HepG2 (cell line): Measurements from ENCODE around the gene MRPL14. TPM values are rescaled to one million over a fixed set of nuclear protein-coding genes. Genes with fewer than 3 reads are reported as not detected.

Source experiments
- KAT2B ChIP-seq: fragments of 150-350 bp; IDR thresholded peaks from 2 replicates; pipeline ENCODE4 v1.6.1; 2014; ENCODE audit warnings: low read depth, low read length, borderline replicate concordance
- KDM3A ChIP-seq: IDR thresholded peaks from 2 replicates; pipeline ENCODE4 v1.6.1; 2018; ENCODE audit warnings: low read depth, missing compliant biosample characterization
- NR3C1 ChIP-seq: sonication (generic); formaldehyde crosslinking; IDR thresholded peaks from 2 replicates; pipeline ENCODE4 v1.4.0; 2020; ENCODE audit warnings: missing genetic modification reagents
- PCBP1 ChIP-seq: fragments of 200-400 bp; formaldehyde crosslinking; IDR thresholded peaks from 2 replicates; pipeline ENCODE4 v1.6.1; 2017; ENCODE audit warnings: mild to moderate bottlenecking, low read depth, low read length, borderline replicate concordance
- TBP ChIP-seq: sonication (generic); formaldehyde crosslinking; IDR thresholded peaks from 2 replicates; pipeline ENCODE4 v1.5.0; 2020; ENCODE audit warnings: missing genetic modification reagents
- ZNF260 ChIP-seq: sonication (generic); formaldehyde crosslinking; IDR thresholded peaks from 2 replicates; pipeline ENCODE4 v1.4.0; 2020; ENCODE audit warnings: missing genetic modification reagents, low read depth, mild to moderate bottlenecking, borderline replicate concordance
- ZSCAN25 ChIP-seq: sonication (generic); formaldehyde crosslinking; IDR thresholded peaks from 2 replicates; pipeline ENCODE4 v1.8.0; 2022; ENCODE audit warnings: mild to moderate bottlenecking, missing genetic modification reagents
- polyA plus RNA-seq, 8 experiments: library from polyadenylated mRNA; depleted of rRNA in 3 of 8; stranded (reverse) in 7 of 8; unstranded in 1 of 8; fragments of >200 nt; fragmentation: Illumina TruSeq in 4 of 8; extraction: Trizol in 4 of 8; gene quantifications; 2 replicates each; pipeline versions ENCODE4 v1.2.1 to v1.2.3, GENCODE V29; 2011 to 2016; ENCODE audit warnings: low read depth in 4 of 8, missing spikeins in 1 of 8, mixed read lengths in 1 of 8; ENCODE audit not compliant: insufficient read depth in 1 of 8
- total RNA-seq, 5 experiments: library from RNA; depleted of rRNA; stranded (reverse); fragments of >200 nt; fragmentation: Illumina TruSeq; extraction: Trizol; gene quantifications; 2 replicates each; pipeline ENCODE4 v1.2.3, GENCODE V29; 2016; ENCODE audit warnings: low read depth in 1 of 5
- TF ChIP-seq, protein P1 (sequence below): sonication (generic); formaldehyde crosslinking; IDR thresholded peaks from 2 replicates; pipeline ENCODE4 v1.5.0; 2020; ENCODE audit warnings: missing genetic modification reagents
- TF ChIP-seq, protein P2 (sequence below), 2 experiments: sonication (generic) in 1 of 2; formaldehyde crosslinking in 1 of 2; IDR thresholded peaks; 2 replicates each; pipeline versions ENCODE4 v1.4.0 to v1.6.1; 2016 to 2020; ENCODE audit warnings: borderline replicate concordance in 1 of 2, low read depth in 1 of 2, mild to moderate bottlenecking in 1 of 2, missing genetic modification reagents in 1 of 2
- TF ChIP-seq, protein P3 (sequence below): IDR thresholded peaks from 2 replicates; pipeline ENCODE4 v1.6.1; 2016; ENCODE audit warnings: low read depth, control low read depth
- TF ChIP-seq, protein P4 (sequence below): sonication (generic); formaldehyde crosslinking; IDR thresholded peaks from 2 replicates; pipeline ENCODE4 v1.4.0; 2020; ENCODE audit warnings: missing genetic modification reagents
- TF ChIP-seq, protein P5 (sequence below): IDR thresholded peaks from 2 replicates; pipeline ENCODE4 v1.6.1; 2018; ENCODE audit warnings: missing genetic modification reagents

Gene MRPL14
- total and polyA plus RNA-seq, 2 of the 13 experiments (the other 11 are each of a cell fraction or from before 2014, with no cell fraction given): 157 to 178 TPM

DNA sequence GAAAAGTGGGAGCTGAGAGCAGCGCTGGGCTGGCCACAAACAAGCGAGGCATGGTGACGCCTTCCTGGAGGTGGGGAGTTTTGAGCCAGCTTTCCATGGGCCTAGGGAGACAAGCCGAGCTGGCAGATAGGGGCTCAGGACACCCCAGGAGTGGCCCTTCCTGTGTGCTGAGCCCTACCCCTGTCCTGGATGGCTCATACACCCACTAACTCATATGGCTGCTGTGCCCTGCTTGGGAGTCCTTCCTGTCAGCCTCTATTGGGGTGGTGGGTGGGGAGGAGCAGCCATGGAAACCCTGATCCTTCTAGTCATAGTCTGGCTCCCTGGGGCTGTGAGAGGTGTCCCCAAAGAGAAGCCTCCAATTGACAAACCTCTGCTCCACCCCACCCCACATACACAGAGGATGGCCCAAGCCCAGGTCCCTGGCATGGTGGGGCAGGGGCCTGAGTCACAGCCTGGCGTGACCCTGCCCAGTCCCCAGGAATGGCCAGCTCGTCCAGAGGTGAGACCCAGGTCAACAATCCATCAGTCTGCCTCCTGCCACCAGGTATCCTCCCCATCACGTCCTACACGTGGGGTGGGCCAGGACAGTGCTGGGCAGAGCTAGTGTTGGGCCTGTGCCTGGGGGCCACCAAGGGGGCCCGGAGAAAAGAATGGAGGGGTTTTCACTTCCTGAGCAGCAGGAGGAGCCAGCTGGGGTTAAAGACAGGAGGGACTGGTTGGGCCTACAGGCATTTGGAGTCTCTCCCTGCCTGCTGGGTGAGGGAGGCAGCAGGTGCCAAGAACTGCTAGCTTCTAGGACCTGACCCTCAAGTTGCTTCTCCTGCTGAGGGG, 52.2 kb downstream of the MRPL14 start (continued):
- TF ChIP-seq, protein P1, sequence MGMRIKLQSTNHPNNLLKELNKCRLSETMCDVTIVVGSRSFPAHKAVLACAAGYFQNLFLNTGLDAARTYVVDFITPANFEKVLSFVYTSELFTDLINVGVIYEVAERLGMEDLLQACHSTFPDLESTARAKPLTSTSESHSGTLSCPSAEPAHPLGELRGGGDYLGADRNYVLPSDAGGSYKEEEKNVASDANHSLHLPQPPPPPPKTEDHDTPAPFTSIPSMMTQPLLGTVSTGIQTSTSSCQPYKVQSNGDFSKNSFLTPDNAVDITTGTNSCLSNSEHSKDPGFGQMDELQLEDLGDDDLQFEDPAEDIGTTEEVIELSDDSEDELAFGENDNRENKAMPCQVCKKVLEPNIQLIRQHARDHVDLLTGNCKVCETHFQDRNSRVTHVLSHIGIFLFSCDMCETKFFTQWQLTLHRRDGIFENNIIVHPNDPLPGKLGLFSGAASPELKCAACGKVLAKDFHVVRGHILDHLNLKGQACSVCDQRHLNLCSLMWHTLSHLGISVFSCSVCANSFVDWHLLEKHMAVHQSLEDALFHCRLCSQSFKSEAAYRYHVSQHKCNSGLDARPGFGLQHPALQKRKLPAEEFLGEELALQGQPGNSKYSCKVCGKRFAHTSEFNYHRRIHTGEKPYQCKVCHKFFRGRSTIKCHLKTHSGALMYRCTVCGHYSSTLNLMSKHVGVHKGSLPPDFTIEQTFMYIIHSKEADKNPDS (CRISPR knock-in tag): peak; percentile 95
- TF ChIP-seq, protein P2, sequence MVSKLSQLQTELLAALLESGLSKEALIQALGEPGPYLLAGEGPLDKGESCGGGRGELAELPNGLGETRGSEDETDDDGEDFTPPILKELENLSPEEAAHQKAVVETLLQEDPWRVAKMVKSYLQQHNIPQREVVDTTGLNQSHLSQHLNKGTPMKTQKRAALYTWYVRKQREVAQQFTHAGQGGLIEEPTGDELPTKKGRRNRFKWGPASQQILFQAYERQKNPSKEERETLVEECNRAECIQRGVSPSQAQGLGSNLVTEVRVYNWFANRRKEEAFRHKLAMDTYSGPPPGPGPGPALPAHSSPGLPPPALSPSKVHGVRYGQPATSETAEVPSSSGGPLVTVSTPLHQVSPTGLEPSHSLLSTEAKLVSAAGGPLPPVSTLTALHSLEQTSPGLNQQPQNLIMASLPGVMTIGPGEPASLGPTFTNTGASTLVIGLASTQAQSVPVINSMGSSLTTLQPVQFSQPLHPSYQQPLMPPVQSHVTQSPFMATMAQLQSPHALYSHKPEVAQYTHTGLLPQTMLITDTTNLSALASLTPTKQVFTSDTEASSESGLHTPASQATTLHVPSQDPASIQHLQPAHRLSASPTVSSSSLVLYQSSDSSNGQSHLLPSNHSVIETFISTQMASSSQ (IDR thresholded peaks at IDR 0.05; ENCODE audit: low read depth): peak; percentile 43; the same call in 1 of the 2 replicates
- TF ChIP-seq, protein P2 (CRISPR knock-in tag; IDR thresholded peaks at IDR 0.05; ENCODE audit: borderline replicate concordance): no peak
- TF ChIP-seq KDM3A (CRISPR knock-in tag) (0 out of 2 replicates have a peak, but pooled peaks have one; percentile 27), NR3C1 (CRISPR knock-in tag) (no peak), PCBP1 (0 out of 2 replicates have a peak, but pooled peaks have one; percentile 47), ZNF260 (CRISPR knock-in tag) (no peak), ZSCAN25 (CRISPR knock-in tag) (peak; percentile 16; the same call in 1 of the 2 replicates), TBP (CRISPR knock-in tag) (peak; percentile 87; the same call in 1 of the 2 replicates), KAT2B (no peak)
- TF ChIP-seq, protein P3, sequence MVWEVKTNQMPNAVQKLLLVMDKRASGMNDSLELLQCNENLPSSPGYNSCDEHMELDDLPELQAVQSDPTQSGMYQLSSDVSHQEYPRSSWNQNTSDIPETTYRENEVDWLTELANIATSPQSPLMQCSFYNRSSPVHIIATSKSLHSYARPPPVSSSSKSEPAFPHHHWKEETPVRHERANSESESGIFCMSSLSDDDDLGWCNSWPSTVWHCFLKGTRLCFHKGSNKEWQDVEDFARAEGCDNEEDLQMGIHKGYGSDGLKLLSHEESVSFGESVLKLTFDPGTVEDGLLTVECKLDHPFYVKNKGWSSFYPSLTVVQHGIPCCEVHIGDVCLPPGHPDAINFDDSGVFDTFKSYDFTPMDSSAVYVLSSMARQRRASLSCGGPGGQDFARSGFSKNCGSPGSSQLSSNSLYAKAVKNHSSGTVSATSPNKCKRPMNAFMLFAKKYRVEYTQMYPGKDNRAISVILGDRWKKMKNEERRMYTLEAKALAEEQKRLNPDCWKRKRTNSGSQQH: peak; percentile 44; the same call in 1 of the 2 replicates
- TF ChIP-seq, protein P4, sequence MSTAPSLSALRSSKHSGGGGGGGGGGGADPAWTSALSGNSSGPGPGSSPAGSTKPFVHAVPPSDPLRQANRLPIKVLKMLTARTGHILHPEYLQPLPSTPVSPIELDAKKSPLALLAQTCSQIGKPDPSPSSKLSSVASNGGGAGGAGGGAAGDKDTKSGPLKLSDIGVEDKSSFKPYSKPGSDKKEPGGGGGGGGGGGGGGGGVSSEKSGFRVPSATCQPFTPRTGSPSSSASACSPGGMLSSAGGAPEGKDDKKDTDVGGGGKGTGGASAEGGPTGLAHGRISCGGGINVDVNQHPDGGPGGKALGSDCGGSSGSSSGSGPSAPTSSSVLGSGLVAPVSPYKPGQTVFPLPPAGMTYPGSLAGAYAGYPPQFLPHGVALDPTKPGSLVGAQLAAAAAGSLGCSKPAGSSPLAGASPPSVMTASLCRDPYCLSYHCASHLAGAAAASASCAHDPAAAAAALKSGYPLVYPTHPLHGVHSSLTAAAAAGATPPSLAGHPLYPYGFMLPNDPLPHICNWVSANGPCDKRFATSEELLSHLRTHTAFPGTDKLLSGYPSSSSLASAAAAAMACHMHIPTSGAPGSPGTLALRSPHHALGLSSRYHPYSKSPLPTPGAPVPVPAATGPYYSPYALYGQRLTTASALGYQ (CRISPR knock-in tag): peak; percentile 20; the same call in 1 of the 2 replicates
- TF ChIP-seq, protein P5, sequence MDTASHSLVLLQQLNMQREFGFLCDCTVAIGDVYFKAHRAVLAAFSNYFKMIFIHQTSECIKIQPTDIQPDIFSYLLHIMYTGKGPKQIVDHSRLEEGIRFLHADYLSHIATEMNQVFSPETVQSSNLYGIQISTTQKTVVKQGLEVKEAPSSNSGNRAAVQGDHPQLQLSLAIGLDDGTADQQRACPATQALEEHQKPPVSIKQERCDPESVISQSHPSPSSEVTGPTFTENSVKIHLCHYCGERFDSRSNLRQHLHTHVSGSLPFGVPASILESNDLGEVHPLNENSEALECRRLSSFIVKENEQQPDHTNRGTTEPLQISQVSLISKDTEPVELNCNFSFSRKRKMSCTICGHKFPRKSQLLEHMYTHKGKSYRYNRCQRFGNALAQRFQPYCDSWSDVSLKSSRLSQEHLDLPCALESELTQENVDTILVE (CRISPR knock-in tag): no peak
